ENCODE data around the gene GPBAR1.

DNA sequence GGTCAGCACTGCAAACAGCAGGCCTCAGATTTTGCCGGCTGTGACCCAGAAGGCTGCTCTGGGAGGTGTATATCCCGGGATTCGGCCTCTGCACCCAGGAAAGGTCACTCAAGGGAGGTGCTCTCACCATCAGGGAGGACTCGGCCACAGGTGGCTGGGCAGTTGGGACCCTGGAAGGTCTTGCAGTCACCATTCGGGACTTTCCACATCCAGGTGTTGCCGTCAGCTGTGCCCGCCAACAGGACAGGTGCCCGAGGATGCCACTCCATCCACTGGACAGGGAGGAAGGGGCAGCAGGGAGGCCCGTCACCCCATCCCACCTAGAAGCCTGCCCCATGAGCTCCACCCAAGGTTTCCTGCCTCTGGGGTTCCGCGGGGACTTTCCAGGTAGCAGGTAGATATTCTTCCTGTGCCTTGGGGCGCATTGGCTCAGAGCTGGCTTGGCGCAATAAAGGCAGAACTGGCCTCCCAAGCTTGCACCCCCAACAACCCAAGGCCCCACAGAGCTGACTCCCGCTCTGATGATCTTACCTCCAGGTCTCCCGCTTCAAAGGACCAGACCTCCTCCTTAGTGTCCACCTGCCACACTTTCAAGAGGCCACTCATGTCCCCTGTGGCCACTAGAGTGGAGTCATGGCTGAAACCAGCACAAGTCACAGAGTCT, 5.6 kb downstream of the GPBAR1 start:
- TF ChIP-seq ZNF274 (IDR thresholded peaks at IDR 0.05; ENCODE audit: low read depth, low read length) (no peak), YY1 (IDR thresholded peaks at IDR 0.05; ENCODE audit: insufficient read depth, insufficient read length) (no peak), SUZ12 (IDR thresholded peaks at IDR 0.05; ENCODE audit: extremely low read depth, insufficient read depth, insufficient read length) (no peak)
